ENCODE data around the gene OSBPL10. TPM values are rescaled to one million over a fixed set of nuclear protein-coding genes. Genes with fewer than 3 reads are reported as not detected.

The OSBPL10 gene
- total RNA-seq (2022) (128 and 172 TPM in 2 replicates), Bru-seq, nascent RNA (percentile 94 among the genes with signal in this experiment), BruChase-seq, experiment 1, labeled RNA remaining after a 6-hour chase (percentile 80 among the genes with signal in this experiment), BruChase-seq, experiment 2, labeled RNA remaining after a 2-hour chase (percentile 86 among the genes with signal in this experiment)
- long read RNA-seq, full-length matches to known transcripts = 295 of 360 reads
- long read RNA-seq, partial matches to known transcripts = 18 of 360 reads
- long read RNA-seq, other reads (novel, unspliced or antisense) = 47 of 360 reads

DNA sequence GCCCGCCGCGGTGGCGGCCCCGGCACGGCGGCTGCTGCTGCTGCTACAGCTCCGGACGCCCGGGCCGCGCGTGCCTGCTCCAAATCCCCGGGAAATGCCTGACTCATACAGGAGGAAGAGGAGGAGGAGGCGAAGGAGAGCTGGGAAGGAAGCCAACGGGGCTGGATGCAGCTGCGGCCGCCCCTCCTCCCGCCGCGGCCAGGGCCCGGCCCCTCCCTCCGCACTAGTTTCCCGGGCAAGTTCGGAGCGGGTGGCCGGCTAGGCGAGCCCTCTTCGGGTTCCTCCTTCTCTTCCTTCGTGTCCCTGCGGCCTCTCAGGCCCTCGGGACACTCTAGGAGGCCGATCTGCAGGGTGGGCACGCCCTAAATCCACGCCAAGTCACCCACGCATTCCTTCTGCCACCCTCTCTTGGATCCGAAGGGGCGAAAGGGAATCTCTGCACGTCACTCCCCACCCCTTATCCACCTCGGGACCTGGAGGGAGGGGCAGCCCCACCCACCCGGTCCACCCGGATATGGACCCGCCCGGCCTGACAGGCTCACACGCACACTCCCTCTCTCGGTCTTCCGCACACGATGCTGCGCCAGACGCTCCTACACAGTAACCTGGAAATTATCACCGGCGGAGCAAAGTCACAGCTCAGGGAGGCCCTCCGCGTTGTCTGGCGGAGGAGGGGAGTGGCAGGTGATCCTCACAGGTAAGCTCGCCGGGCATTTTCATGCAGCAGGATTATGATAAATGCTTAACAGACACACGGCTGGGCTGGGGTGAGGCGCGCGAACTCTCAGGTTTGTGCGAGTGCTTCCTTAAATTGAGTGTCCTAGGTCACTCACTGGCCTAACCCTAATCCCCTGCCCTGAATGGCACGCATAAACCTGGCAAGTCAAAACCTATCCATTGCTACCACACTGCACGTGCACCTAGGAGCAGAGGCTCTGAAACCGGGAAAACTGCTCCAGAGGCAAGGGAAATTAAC, at the start of gene OSBPL10, which contains the start of gene ZNF860:
Gene OSBPL10, minus strand, starts transcription at position 57 of the 976 bp plus-strand sequence. CDS start 83 bp downstream, outside the sequence.
Gene ZNF860, plus strand, starts transcription at position 545 of the 976 bp plus-strand sequence. CDS start 7,330 bp downstream, outside the sequence.
- H3K4me1 Mint-ChIP-seq (ENCODE audit: insufficient read depth, unreplicated experiment) = peaks cover 46% of the 10 kb centered on the region
- BruUV-seq (replicated peaks) = TSS peak; percentile 59
- H3K27ac Mint-ChIP-seq (ENCODE audit: low read depth, unreplicated experiment) = peak within 1 kb of the TSS; percentile 91
- POLR2A ChIA-PET = interaction anchor here (0.7 to 3.2 kb wide), 38 partner anchors 10 to 449 kb away, joined by 3 to 49 read pairs (median 5); partner anchors contain the start of genes GPD1L and STT3B
- H3K36me3 Mint-ChIP-seq (ENCODE audit: insufficient read depth, unreplicated experiment) = peaks cover 40% of the 10 kb centered on the region
- H3K27me3 Mint-ChIP-seq (ENCODE audit: insufficient read depth, unreplicated experiment) = no peaks in the 10 kb centered on the region
- CTCF ChIA-PET = interaction anchor here (0.7 to 2.3 kb wide), 11 partner anchors 11 to 257 kb away, joined by 3 to 6 read pairs (median 4); no protein-coding TSS in a partner anchor
- DNase-seq (ENCODE audit: unreplicated experiment) = peak; percentile 95
- peak within 1 kb of the TSS; percentile 93 for H3K4me3 Mint-ChIP-seq (ENCODE audit: unreplicated experiment)
- H3K9me3 Mint-ChIP-seq (ENCODE audit: unreplicated experiment) = no peaks in the 10 kb centered on the region
- intact Hi-C loops (cut with micrococcal nuclease) = loop anchor here (1.0 to 10.0 kb wide), 4 partner anchors 91 to 447 kb away; partner anchors contain the start of gene STT3B
- no peak for TF ChIP-seq CTCF (IDR thresholded peaks at IDR 0.05; ENCODE audit: unreplicated experiment)

DNA sequence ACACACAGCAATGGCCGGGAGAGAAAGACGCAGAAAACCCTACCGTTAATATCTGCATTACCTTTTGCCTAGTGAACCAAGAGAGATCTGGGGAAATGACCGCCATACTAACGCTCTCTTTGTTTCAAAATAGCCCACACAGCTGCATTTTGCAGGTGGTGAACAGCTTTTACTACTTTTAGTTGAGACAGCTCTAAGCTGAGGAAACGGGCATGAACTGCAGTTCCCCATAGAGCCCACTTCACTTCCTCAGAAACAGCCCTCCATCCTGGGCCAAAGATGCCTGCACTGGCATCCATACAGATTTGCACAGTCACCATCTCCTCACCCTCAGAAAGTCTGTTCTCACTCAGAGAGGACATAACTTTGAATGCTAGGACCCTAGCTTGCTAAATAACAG, 45.5 kb upstream of the OSBPL10 start:
- ChIA-PET CTCF (interaction anchor here (0.7 to 4.2 kb wide), 5 partner anchors 8 to 952 kb away, joined by 3 to 18 read pairs (median 4); no protein-coding TSS in a partner anchor), POLR2A (interaction anchor here (1.0 kb wide), 1 partner anchor 8 kb away, joined by 3 read pairs; no protein-coding TSS in a partner anchor)
- Mint-ChIP-seq H3K27me3 (ENCODE audit: insufficient read depth, unreplicated experiment) (no peaks in the 10 kb centered on the region), H3K9me3 (ENCODE audit: unreplicated experiment) (no peaks in the 10 kb centered on the region), H3K36me3 (ENCODE audit: insufficient read depth, unreplicated experiment) (no peaks in the 10 kb centered on the region), H3K4me3 (ENCODE audit: unreplicated experiment) (no peak overlapping the region), H3K27ac (ENCODE audit: low read depth, unreplicated experiment) (no peak overlapping the region), H3K4me1 (ENCODE audit: insufficient read depth, unreplicated experiment) (no peaks in the 10 kb centered on the region)
- TF ChIP-seq CTCF (IDR thresholded peaks at IDR 0.05; ENCODE audit: unreplicated experiment) = no peak
- intact Hi-C loops (cut with micrococcal nuclease) = no loop called here
- BruUV-seq (replicated peaks) = no TSS peak
- DNase-seq (ENCODE audit: unreplicated experiment) = no peak

GRCh38 chr3:32022947-32023346, 41.9 kb upstream of the OSBPL10 start:
- TF ChIP-seq CTCF (IDR thresholded peaks at IDR 0.05; ENCODE audit: unreplicated experiment) = no peak
- Mint-ChIP-seq H3K9me3 (ENCODE audit: unreplicated experiment) (no peaks in the 10 kb centered on the region), H3K27me3 (ENCODE audit: insufficient read depth, unreplicated experiment) (no peaks in the 10 kb centered on the region), H3K4me3 (ENCODE audit: unreplicated experiment) (no peak overlapping the region), H3K27ac (ENCODE audit: low read depth, unreplicated experiment) (no peak overlapping the region), H3K36me3 (ENCODE audit: insufficient read depth, unreplicated experiment) (no peaks in the 10 kb centered on the region), H3K4me1 (ENCODE audit: insufficient read depth, unreplicated experiment) (no peaks in the 10 kb centered on the region)
- intact Hi-C loops (cut with micrococcal nuclease) = no loop called here
- ChIA-PET CTCF (interaction anchor here (1.0 to 2.0 kb wide), 2 partner anchors 15 to 121 kb away, joined by 5 to 14 read pairs; no protein-coding TSS in a partner anchor), POLR2A (interaction anchor here (0.7 kb wide), 1 partner anchor 291 kb away, joined by 4 read pairs; no protein-coding TSS in a partner anchor)
- BruUV-seq (replicated peaks) = no TSS peak
- DNase-seq (ENCODE audit: unreplicated experiment) = no peak

Data from MCF 10A (cell line).